AG10803 (cell line): ENCODE measurements around the gene MYO1E.

Experiments
- DNase-seq: peaks from one replicate; pipeline ENCODE4 v3.0.0; 2010; ENCODE audit warnings: low read depth
- H3K4me3 ChIP-seq: 2 replicates; pipeline ENCODE4 v1.5.1; 2011; ENCODE audit warnings: mild to moderate bottlenecking, low read length, control low read depth
- TF ChIP-seq, protein P1 (sequence below): conservative IDR thresholded peaks from 2 replicates; pipeline ENCODE4 v1.5.1; 2011; ENCODE audit warnings: mild to moderate bottlenecking, low read length, control low read depth, inconsistent platforms

MYO1E gene

DNA sequence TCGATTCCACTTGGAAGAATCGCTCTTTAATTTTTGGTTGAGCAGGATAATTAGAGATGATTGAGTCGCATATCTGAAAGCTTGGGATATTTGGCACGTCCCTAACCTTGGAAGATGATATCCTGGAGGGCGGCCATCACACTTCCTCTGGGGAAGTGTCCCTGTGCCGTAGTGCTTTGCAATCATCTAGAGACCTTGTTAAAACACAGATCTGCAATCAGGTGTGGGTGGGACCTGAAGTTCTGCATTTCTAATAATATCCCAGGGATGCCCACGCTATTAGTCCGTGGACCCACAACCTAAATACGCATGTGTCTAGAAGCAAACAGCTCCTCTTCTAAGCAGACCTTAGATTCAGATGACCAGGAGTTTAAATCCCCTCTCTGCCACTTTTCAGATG lies 20.5 kb downstream of the MYO1E start:
- no peak for DNase-seq
- TF ChIP-seq, protein P1, sequence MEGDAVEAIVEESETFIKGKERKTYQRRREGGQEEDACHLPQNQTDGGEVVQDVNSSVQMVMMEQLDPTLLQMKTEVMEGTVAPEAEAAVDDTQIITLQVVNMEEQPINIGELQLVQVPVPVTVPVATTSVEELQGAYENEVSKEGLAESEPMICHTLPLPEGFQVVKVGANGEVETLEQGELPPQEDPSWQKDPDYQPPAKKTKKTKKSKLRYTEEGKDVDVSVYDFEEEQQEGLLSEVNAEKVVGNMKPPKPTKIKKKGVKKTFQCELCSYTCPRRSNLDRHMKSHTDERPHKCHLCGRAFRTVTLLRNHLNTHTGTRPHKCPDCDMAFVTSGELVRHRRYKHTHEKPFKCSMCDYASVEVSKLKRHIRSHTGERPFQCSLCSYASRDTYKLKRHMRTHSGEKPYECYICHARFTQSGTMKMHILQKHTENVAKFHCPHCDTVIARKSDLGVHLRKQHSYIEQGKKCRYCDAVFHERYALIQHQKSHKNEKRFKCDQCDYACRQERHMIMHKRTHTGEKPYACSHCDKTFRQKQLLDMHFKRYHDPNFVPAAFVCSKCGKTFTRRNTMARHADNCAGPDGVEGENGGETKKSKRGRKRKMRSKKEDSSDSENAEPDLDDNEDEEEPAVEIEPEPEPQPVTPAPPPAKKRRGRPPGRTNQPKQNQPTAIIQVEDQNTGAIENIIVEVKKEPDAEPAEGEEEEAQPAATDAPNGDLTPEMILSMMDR = no peak

DNA sequence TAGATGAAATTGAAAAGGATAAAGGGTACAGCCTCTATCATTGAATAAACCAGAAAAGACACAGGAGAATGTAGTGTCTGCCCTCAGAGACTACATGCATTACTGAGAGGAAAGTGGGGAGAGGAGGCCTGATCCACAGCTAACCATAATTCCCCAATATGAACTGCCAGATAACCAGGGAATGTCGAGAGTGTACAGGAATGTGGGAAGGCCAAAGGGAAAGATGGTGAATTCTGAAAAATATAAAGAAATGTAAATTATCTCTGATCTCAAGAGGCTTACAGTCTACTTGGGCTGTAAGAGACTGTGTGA lies 22.3 kb downstream of the MYO1E start:
- 0 out of 2 replicates have a peak overlapping the region, but pooled peaks have one; percentile 3 for H3K4me3 ChIP-seq
- no peak for DNase-seq
- TF ChIP-seq, protein P1 = no peak

More for the DNA sequence above, 20.5 kb downstream of the MYO1E start:
- H3K4me3 ChIP-seq = no peak overlapping the region

GRCh38 chr15:59349680-59350420 lies 22.8 kb downstream of the MYO1E start:
- peak; percentile 84 for DNase-seq
- H3K4me3 ChIP-seq = no peak overlapping the region
- TF ChIP-seq, protein P1 = no peak

- TF ChIP-seq, protein P1 = no peak
- no peak overlapping the region for H3K4me3 ChIP-seq
- DNase-seq = no peak
These were observed 24.8 kb downstream of the MYO1E start for GRCh38 chr15:59347915-59348314.

DNA sequence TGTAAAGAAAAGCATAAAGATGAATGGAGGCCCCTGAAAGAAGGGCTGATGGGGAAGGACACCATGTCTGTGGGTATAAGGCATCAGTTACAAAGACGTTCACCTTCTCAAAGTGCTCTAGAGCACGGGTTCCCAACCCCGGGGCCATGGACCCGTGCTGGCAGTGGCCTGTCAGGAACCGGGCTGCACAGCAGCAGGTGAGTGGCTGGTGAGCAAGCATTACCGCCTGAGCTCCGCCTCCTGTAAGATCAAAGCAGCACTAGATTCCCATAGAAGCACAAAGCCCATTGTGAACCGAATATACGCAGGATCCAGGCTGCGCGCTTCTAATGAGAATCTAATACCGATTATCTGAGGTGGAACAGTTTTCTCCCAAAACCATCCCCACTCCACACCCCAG lies 25.7 kb downstream of the MYO1E start:
- TF ChIP-seq, protein P1 = no peak
- no peak overlapping the region for H3K4me3 ChIP-seq
- no peak for DNase-seq

DNA sequence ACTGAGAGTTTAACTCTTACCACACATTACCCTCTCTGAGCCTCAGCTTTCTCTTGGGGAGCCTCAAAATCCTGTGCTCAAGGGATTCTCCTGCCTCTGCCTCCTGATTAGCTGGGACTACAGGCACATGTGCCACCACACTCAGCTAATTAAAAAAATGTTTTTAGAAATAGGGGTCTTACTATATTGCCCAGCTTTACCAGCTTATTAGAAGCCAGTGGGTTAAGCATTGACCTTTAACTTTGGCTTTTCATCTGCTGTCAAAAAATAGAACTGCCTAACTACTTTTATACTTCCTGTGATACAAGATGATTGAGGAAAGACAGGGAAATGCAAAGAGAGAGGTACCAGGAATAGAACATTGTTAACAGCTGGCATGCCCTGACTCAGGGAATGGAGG lies 27.3 kb downstream of the MYO1E start:
- no peak overlapping the region for H3K4me3 ChIP-seq
- TF ChIP-seq, protein P1 = no peak
- no peak for DNase-seq

- H3K4me3 ChIP-seq = no peak overlapping the region
- no peak for DNase-seq
- TF ChIP-seq, protein P1 = no peak
These were observed 28.4 kb downstream of the MYO1E start for GRCh38 chr15:59344311-59344710.
